Progenitor cell of endocrine pancreas (in vitro differentiated cells): ENCODE measurements around the gene ANXA2. TPM values are rescaled to one million over a fixed set of nuclear protein-coding genes. Genes with fewer than 3 reads are reported as not detected.

ENCODE experiments used
- DNase-seq: peaks from one replicate; pipeline ENCODE4 v3.0.0; 2021; ENCODE audit warnings: low spot score; ENCODE audit not compliant: unreplicated experiment
- H3K27ac Mint-ChIP-seq: 2 replicates; pipeline ENCODE4 v1.8.0; 2021; ENCODE audit warnings: mild to moderate bottlenecking, moderate library complexity, mixed read lengths
- H3K27me3 Mint-ChIP-seq: 2 replicates; pipeline ENCODE4 v1.8.0; 2021; ENCODE audit warnings: mixed read lengths
- H3K36me3 Mint-ChIP-seq: 2 replicates; pipeline ENCODE4 v1.8.0; 2022; ENCODE audit warnings: mixed read lengths; ENCODE audit not compliant: insufficient read depth
- H3K4me1 Mint-ChIP-seq: 2 replicates; pipeline ENCODE4 v1.8.0; 2021; ENCODE audit warnings: low read depth, mixed read lengths
- H3K4me3 Mint-ChIP-seq: 2 replicates; pipeline ENCODE4 v1.8.0; 2021; ENCODE audit warnings: low read depth, mild to moderate bottlenecking, moderate library complexity, mixed read lengths
- H3K9me3 Mint-ChIP-seq: 2 replicates; pipeline ENCODE4 v1.8.0; 2021; ENCODE audit warnings: low read depth, mixed read lengths
- CTCF ChIP-seq: fragments of 200-600 bp; sonication (generic); IDR thresholded peaks from one replicate; pipeline ENCODE4 v1.5.0; 2021; ENCODE audit warnings: antibody characterized with exemption, mild to moderate bottlenecking; ENCODE audit not compliant: unreplicated experiment
- long read RNA-seq: library from polyadenylated mRNA; unstranded; transcript quantifications from one replicate; pipeline ENCODE4 v2.0.0, GENCODE V29; 2020
- total RNA-seq: library from RNA; stranded (reverse); gene quantifications from 2 replicates; pipeline ENCODE4 v1.2.1, GENCODE V29; 2021

The ANXA2 gene
- 311 and 366 TPM in 2 replicates for total RNA-seq
- long read RNA-seq, transcript ANXA2-203 (14 exons, 1,444 nt) = minor isoform, 76 of 1,434 reads
- long read RNA-seq, transcript ANXA2-201 (13 exons, 1,444 nt) = minor isoform, 5 of 1,434 reads
- long read RNA-seq, transcript ANXA2-204 (13 exons, 1,435 nt) = major isoform, 1,236 of 1,434 reads
- long read RNA-seq, transcript ANXA2-202 (14 exons, 1,676 nt) = minor isoform, 6 of 1,434 reads
- long read RNA-seq, partial matches to known transcripts = 32 of 1,434 reads
- long read RNA-seq, other reads (novel, unspliced or antisense) = 77 of 1,434 reads

GRCh38 chr15:60397772-60398445 lies at the start of gene ANXA2:
Gene ANXA2 (minus strand): TSS chr15:60397986. CDS start chr15:60386075, 11,911 bp downstream.
- H3K4me3 Mint-ChIP-seq = peak within 1 kb of the TSS; percentile 87
- peak within 1 kb of the TSS; percentile 99 for H3K27ac Mint-ChIP-seq
- TF ChIP-seq CTCF = no peak
- DNase-seq = peak; percentile 53
- H3K36me3 Mint-ChIP-seq = peaks cover 6% of the 10 kb centered on the region
- peaks cover 56% of the 10 kb centered on the region for H3K4me1 Mint-ChIP-seq
- no peaks in the 10 kb centered on the region for H3K9me3 Mint-ChIP-seq
- peaks cover 8% of the 10 kb centered on the region for H3K27me3 Mint-ChIP-seq

- H3K4me3 Mint-ChIP-seq = no peak overlapping the region
- no peaks in the 10 kb centered on the region for H3K27me3 Mint-ChIP-seq
- H3K27ac Mint-ChIP-seq = no peak overlapping the region
- H3K4me1 Mint-ChIP-seq = no peaks in the 10 kb centered on the region
- TF ChIP-seq CTCF = peak; percentile 51
- peaks cover 9% of the 10 kb centered on the region for H3K36me3 Mint-ChIP-seq
- no peaks in the 10 kb centered on the region for H3K9me3 Mint-ChIP-seq
- DNase-seq = no peak
Measured at GRCh38 chr15:60444289-60444912, 46.6 kb upstream of the ANXA2 start.

GRCh38 chr15:60442763-60443162 lies 45.0 kb upstream of the ANXA2 start:
- Mint-ChIP-seq H3K27ac (no peak overlapping the region), H3K9me3 (no peaks in the 10 kb centered on the region), H3K27me3 (no peaks in the 10 kb centered on the region), H3K4me3 (no peak overlapping the region), H3K4me1 (no peaks in the 10 kb centered on the region), H3K36me3 (peaks cover 10% of the 10 kb centered on the region)
- no peak for DNase-seq
- no peak for TF ChIP-seq CTCF

- H3K4me3 Mint-ChIP-seq = no peak overlapping the region
Measured at GRCh38 chr15:60442031-60442650, 44.4 kb upstream of the ANXA2 start.

More at GRCh38 chr15:60442031-60442650, 44.4 kb upstream of the ANXA2 start:
- H3K4me1 Mint-ChIP-seq = no peaks in the 10 kb centered on the region
- H3K9me3 Mint-ChIP-seq = no peaks in the 10 kb centered on the region
- H3K27me3 Mint-ChIP-seq = no peaks in the 10 kb centered on the region
- TF ChIP-seq CTCF = no peak
- H3K36me3 Mint-ChIP-seq = peaks cover 10% of the 10 kb centered on the region
- DNase-seq = no peak
- no peak overlapping the region for H3K27ac Mint-ChIP-seq
